HG03103 (cell line): ENCODE measurements around the gene SLFNL1.

Source experiments
- ATAC-seq: cut with Tn5 transposase; IDR thresholded peaks from one replicate; pipeline ENCODE4 v1.9.1; 2021; ENCODE audit warnings: low read depth; ENCODE audit not compliant: unreplicated experiment

Gene SLFNL1

DNA sequence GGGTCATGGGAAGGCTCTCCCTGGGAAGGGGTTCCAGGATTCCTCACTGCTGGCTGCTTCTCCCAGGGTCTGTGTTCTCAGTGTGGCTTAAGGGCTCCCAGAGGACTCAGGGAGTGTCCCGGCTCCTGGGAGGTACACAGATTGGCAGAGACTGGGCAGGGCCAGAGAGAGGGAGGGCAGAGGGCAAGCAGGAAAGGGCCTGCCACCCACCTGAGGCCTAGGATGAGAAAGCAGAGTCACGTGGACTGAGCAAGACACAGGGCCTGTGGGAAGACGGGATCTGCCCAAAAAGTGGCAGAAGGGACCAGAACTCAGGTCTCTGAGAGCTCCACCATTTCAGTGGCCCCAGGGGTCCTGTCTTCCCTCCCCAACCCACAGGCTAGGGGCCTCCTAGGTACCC, 871 bp downstream of the SLFNL1 start:
- ATAC-seq: no peak

DNA sequence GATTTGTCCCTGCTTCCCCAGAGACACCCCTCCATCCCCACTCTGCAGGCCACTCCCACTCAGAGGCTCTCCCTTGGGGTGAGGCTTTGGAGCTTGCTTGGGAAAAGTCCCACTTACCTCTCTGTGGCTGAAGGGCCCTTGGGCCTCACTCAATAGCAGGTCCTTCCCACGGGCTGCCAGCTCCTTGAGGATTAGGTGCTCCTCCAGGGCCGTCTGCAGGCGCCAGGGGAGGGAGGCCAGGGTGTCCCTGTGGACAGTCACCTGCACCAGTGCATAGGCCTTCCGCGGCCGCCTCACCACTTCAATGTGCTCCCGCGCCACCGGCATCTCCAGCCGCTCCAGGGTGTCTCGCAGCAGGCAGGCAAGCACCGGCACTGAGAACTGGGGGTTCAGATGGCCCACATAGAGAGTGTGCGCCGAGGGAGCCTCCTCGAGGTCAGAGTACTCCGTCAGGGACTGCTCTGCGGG, 1.4 kb downstream of the SLFNL1 start:
- no peak for ATAC-seq

DNA sequence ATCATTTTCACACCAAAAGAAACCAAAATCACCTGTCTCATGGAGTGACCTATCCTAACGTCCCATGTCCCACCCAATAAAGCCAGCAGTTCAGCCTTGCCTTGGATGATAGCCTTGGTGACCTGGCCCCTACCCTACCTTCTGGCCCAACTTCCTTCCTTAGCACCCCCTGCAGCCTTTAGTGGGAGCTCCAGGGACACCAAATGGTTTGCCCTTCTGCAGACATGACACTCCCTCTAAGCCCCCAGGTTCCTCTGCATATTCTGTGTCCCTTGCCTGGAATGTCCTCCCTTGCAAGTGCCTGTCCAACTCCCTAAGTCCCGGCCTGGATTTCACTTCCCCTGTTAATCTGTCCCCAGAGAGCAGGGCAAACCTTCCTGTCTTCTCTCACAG, 2.2 kb downstream of the SLFNL1 start:
- no peak for ATAC-seq

DNA sequence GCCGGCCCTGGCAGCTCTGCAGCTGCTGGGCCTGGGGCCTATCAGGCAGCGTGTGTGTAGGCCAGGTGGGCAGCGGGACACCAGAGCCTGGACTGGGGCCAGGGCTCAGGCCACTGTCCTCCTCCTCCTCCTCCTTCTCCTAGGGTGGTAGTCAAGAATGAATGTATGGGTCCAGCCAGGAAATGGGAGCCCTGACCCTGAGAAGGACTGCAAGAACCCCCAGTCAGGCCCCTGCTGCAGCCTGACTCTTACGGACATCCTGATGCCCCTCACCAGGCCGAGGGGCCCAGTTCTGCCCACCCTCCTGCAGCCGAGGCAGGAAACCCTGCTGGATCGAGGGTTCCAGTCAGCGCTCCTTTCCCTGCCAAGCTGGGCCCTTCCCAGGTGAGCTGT, 3.5 kb downstream of the SLFNL1 start:
- ATAC-seq: no peak

DNA sequence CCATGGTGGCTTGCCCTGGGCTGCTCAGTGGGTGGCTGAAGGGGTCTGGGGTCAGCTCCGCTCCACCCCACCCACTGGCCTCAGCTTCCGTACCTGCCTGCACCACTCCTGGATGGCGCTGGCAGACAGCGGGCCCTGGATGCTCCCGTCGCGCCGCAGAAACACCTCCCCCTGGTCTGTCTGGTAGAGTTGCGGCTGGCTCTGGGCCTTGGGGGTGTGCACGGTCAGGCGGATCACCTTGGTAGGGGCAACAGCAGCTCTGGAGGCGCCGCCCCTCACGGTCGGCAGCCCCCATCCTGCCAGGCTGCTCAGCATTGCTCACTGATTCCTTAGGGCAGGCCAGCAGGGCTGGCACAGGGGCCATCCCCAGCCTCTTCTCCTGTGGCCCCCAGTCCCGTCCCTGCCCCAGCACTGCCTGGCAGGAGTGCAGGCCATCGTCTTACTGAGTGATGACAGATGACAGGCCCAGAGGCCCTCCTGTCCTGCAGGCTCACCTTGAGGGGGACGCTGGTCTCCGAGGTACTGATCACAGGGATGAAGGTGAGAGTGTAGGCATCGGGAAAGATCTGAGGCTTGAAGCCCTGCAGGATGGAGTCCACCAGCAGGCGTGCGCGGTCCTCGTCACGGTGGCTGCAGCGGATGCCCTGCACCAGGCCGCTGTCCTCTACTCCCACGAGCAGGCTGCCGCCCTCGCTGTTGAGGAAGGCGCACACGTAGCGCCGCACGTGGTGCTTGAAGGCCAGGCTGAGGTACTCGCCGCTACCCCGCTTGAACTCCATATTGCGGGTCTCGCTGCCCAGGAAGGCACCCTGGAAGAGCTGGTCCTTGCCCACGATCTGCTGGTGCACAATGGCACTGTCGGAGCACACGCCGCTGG, 4.1 kb downstream of the SLFNL1 start:
- ATAC-seq: no peak

DNA sequence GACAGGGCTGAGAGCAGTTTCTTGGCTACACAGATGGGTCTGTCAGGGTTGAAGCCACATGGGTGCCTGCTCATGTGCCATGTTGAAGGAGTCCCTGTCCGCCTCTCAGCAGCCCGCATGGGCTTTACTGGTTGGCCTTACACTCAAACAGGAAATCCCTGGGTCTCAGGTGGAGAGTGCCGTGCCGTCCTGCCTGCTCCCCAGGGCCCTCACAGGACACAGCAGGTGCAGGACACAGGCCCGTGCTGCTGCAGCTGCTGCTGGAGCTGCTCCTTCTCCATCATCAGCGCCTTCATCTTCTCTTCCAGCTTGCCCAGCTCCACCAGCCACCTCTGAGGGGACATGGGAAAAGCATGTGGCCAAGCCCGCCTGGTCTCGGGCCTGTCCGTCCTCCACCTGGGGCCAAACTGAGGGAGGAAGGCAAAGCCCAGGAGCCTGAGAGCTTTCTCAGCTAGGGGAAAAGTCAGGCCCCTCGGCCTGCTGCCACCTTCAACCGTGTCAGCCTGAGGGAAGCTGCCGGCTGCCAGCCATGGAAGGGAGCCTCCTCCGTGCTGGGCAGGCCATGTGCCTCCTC, 5.5 kb downstream of the SLFNL1 start:
- no peak for ATAC-seq

DNA sequence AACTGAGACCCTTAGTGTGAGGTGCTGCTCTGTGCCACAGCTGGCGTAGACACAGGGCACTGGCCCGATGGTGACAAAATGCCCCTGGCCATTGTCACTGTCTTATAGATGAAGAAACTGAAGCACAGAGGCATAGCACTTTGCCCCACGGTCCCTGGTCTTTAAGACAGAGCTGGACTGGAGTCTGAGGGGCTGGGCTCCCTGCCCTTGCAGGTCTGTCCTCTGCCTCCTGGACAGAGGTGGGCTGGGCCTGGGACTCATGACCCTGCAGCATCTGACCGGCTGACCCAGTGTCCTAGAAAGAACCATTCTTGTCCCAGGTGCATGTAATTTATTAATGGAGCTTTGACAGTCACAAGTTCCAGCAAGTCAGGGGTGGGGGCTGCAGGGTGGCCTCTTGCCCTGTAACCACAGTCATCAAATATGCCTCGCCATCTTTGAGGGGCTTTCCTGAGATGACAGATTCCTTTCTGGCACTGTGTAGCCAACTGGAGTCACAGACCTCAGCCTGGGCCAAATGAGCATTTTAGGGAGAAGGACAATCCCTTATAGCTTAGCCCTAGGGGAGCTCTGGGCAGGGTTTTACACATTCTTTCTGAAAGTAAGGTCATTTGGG, 6.1 kb downstream of the SLFNL1 start:
- no peak for ATAC-seq

DNA sequence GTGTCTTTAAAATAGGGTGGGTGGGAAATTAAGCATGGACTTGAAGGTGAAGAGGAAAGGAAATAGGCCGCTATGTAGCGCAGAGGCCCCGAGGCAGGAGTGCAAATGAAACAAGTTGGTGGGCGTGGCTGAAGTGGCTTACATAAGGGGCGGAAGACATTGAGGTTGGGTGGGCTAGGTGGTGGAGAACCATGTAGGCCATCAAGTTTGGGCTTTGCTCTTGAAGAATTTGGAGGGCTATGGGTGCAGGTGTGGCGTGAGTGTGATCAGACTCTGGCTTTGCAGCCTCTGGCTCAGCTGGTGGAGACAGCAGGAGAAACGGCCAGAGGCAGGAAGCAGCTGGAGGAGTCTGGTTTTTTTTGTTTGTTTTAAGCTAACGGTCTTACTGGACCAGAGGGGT, 6.7 kb downstream of the SLFNL1 start:
- ATAC-seq: no peak

DNA sequence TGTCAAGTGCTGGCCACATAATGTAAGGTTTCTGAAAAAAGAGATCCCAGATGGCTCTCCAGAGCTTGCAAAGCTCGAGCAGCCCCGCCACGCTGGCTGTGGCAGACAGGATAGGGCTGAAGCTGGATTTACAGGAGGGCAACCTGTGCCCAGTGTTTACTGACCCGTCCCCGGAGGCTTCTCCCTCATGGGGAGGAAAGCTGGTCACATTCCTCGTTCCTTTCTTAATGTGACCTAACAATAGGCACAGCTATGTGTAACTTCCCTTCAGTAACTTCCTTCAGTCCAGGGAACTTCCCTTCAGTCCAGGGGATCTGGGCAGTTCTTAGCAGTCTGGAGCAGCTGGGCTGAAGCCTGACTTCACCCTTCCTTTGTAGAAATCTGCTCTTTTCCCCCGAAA, 7.7 kb downstream of the SLFNL1 start:
- no peak for ATAC-seq

DNA sequence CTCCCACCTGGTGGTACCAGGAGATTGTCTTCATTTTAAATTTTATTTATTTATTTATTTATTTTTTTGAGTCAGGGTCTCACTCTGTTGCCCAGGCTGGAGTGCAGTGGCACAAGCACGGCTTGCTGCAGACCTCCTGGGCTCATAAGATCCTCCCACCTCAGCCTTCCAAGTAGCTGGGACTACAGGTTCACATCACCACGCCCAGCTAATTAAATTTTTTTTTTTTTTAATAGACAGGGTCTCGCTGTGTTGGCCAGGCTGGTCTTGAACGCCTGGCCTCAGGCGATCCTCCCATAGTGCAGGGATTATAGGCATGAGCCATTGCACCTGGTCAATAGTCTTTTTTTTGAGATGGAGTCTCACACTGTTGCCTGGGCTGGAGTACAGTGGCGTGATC, 8.5 kb downstream of the SLFNL1 start:
- ATAC-seq: no peak

DNA sequence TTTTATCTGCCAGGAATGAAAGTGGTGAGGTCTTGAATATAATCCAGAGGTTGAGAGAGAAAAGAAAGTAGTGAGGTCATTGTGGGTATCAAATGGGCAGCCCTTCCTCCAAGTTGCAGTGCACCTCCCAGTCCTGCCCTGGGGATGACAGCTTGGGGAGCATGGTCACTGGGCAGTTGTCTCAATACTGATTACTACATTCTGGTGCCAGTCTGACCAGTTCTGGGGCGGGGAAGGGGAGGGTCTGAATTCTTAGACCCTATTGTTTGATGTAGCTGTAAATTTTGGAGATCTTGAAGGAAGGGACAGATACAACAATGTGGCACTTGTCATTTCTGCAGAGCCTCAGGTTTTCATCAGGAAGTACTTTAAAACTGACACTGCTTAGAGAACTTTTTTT, 11.2 kb downstream of the SLFNL1 start:
- ATAC-seq: no peak

DNA sequence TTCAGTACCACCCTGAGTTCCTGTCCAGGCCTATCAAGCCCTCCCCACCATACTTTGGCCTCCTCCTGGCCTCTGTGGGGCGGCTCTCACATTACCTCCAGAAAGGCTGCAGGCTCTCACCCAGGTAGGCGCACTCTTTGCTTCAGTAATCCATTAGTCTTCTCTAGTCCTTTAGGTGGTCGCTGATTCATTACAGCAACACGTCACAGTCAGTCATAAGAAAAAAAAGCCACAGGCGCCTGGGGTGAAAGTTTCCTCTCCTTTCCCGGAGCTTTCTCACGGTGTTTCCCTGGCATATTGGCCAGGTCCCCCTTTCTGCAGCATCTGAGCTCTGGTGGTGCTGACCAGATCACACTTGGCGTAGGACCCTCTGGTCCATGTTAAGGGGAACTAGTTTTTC, 12.1 kb downstream of the SLFNL1 start:
- no peak for ATAC-seq

DNA sequence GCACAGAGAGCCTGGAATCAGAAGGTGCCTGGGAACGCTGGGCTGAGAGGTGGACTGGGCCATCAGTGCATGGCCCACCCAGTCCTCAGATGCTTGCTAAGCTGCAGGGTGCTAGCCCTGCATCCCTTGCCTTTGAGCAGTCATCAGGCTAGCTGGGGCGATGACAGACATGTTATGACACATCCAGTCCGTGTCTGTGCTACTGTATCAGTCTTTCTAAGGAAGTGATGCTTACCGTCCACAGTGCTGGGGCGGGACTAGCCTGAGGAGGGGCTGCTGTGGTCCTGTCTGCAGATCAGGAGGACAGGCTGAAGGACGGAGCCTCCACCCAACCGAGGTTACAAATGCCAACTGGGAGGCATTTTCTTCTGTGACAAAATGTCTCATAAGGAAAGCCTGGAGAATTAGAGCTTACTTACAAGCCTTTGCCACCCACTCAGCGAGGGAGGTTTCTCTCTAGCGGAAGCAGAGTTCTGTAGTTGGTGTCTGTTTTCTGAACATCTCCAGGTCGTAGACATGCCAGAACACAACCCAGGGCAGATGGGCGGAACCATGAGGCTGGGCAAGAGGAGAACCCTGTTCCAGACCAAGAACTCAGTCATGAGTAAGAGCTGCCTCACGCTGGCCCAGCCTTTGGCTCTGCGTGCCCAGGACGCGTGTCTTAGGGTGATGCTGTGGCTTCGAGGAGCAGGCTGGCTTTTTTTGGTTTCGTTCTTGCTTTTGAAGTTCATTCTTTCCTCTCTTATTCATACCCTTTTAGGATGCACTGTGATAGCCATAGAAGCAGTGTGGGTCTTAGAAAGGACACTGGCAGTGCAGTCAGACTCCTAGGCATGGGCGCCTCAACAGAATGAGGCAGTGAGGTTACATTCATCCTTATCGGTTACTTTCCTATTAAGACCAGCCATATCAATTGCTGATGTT, 14.3 kb downstream of the SLFNL1 start:
- ATAC-seq: no peak

DNA sequence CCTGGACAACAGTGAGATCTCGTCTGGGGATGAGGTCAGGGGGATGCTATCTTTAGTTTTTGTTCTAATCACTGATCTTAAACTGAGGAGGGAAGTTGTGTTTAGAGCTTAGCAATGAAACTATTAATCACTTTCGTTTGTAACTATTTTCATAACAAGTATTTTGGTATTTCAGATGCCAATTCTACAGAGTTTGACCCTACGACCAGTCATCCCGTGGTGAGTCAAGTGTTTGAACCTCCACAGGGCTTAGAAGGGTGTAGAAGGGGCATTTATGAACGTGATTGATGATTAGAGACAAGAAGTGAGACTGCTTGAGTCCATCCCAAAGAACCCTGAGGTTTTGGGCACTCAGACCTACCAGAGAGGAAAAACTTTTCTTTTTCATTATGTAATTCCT, 15.6 kb downstream of the SLFNL1 start:
- no peak for ATAC-seq

DNA sequence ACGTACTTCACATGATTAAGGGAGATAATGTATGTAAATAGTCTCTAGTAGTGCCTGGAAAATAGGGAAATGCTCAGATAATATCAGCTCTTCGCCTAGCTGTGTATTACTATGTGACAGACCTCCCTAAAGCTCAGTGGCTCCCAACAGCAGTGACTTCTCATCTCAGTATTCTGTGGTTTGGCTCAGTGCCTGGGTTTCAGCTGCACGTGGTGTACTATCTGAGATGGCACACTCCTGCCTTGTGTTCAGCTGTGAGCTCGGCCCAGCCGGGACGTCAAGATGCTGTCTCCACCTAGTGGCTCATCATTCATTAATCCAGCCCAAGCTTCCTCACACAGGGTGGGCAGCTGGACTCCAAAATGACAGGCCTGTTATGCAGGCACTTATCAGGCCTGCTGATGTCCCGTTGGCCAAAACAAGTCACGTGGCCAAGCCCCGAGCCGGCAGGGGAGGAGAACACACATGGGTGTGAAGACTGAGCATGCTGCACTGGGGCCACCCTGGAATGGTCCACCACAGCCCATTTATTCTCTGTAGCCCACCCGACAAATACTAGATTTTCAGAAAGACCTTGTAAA, 17.8 kb downstream of the SLFNL1 start:
- ATAC-seq: peak; percentile 90

DNA sequence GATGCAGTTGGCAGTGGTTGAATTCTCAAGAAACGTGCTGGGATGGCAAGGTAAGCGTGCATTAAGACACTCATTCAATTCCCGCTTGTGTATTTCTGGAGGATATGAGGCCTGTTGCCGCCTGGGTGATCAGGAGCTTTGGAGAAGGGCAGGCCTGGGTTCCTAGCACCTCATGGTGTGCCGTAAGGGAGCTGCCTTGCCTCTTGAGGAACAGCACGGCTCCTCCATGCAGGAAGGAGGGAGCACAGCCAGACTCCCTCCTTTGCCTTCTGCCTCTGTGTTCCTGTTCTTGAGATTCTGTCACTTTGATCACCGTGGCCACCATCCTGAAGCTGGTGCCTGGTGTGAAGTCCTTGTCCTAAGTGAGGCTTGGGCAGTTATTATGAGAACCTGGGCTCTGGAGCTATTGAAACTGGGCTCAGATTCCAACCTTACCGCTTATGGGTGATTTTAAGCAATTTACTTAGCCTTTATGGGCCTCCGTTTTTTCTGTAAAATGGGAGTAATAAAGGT, 18.3 kb downstream of the SLFNL1 start:
- ATAC-seq: no peak

DNA sequence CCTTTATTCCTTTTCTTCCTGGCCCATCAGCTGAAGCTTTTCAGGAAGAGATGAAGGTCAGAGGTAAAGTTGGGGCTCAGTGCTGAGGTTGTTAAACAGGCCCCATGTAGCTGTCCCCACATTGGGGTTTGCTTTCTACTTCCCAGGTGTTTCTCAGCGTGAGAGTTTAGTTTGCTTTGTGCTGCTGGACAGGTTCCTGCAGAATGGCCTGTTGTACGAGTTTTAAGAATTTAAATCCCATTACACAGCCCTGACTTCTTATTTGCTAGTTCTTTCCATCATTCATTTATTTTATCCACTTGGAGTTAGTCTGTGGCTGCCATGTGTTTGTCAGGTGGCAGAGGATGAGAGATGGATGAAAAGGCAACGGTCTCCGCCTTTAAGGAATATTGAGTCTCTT, 22.9 kb downstream of the SLFNL1 start:
- no peak for ATAC-seq

DNA sequence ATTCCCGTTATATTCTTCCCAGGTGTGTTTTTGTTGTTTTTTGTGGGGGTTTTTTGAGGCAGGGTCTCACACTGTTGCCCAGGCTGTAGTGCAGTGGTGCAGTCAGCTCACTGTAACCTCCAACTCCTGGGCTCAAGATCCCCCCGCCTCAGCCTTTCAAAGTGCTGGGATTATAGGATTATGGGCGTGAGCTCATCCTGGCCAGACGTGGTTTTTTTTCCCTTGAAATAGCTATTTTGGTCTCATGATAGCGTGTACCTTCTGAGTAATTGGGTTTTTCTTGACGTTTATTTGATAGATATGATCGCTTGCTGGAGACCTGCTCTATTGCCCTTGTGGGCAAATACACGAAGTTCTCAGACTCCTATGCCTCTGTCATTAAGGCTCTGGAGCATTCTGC, 24.4 kb downstream of the SLFNL1 start:
- no peak for ATAC-seq

DNA sequence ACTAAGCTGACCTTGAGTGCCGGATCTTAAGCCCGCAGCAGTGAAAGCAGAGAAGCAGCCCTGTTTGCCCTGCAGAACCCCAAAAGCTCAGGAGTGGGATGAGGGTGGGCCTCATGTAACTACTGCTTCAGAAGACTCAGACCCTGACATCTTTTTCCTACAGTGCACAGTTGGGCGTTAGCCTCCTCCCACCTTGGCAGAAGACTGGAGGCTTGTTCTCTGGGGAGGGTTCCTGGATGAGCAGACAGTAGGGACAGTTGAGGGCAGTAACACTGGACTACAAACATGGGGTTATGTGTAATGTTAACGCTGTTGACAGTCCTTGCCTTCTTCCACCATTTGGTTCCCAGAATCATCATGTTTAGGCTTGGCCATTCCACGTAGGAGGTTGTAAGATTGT, 32.5 kb downstream of the SLFNL1 start:
- ATAC-seq: no peak

DNA sequence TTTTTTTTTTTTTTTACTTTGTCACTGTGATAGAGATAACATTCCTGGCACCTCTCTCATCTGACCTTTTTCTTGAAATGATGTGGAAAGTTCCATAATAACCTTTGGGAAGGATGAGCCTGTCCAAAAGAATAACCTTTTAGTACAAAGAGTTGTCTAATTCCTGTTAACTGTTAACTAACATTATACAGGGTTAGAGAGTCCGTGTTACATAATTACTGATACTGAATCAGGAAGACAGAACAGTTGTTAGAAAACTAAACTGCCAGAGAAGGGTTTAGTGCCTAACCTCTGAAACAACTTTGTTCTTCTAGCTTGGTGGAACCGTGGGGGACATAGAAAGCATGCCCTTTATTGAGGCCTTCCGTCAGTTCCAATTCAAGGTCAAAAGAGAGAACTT, 33.2 kb downstream of the SLFNL1 start:
- ATAC-seq: no peak
